VCaP (cell line): ENCODE data around the gene PPP1R1C.

Experiments used
- H3K27ac ChIP-seq: fragments of 450-650 bp; 2 replicates; pipeline ENCODE4 v1.5.1; 2017
- CTCF ChIP-seq: fragments of 450-650 bp; conservative IDR thresholded peaks from 2 replicates; pipeline ENCODE4 v1.5.1; 2017; ENCODE audit warnings: mild to moderate bottlenecking, moderate library complexity

The PPP1R1C gene

GRCh38 chr2:181991171-181991885 lies 5.7 kb downstream of the PPP1R1C start:
- H3K27ac ChIP-seq, result no peak overlapping the region
- no peak for TF ChIP-seq CTCF

GRCh38 chr2:181992776-181993175 lies 7.1 kb downstream of the PPP1R1C start:
- no peak for TF ChIP-seq CTCF
- H3K27ac ChIP-seq, result no peak overlapping the region

GRCh38 chr2:181995289-181995688 lies 9.6 kb downstream of the PPP1R1C start:
- TF ChIP-seq CTCF, result no peak
- no peak overlapping the region for H3K27ac ChIP-seq

- TF ChIP-seq CTCF, result no peak
- H3K27ac ChIP-seq, result no peak overlapping the region
These were observed 12.6 kb downstream of the PPP1R1C start for GRCh38 chr2:181998041-181998835.

GRCh38 chr2:181998891-181999654 lies 13.4 kb downstream of the PPP1R1C start:
- no peak overlapping the region for H3K27ac ChIP-seq
- TF ChIP-seq CTCF, result no peak

- TF ChIP-seq CTCF, result no peak
- H3K27ac ChIP-seq, result no peak overlapping the region
These were observed 14.3 kb downstream of the PPP1R1C start for GRCh38 chr2:181999911-182000310.

- no peak overlapping the region for H3K27ac ChIP-seq
- no peak for TF ChIP-seq CTCF
These were observed 19.4 kb downstream of the PPP1R1C start for GRCh38 chr2:182004945-182005520.
